GM12878 (cell line): ENCODE data around the gene SUSD6. TPM values are rescaled to one million over a fixed set of nuclear protein-coding genes. Genes with fewer than 3 reads are reported as not detected.

ENCODE experiments used
- ATAC-seq: fragments of 200-7000 bp; cut with Tn5 transposase; 3 replicates; pipeline ENCODE4 v1.9.1; 2020; ENCODE audit warnings: mild to moderate bottlenecking, moderate library complexity
- BruUV-seq: library from RNA; stranded (reverse); fragments of 400-500 nt; replicated peaks from 2 replicates; lab custom pipeline; 2021; lab: Mats Ljungman, UMichigan
- CTCF ChIA-PET: fragments of 300-600 bp; sonication (Branson Sonifier 250); formaldehyde crosslinking; extraction: SDS; loops from one replicate; lab custom pipeline; 2021; ENCODE audit warnings: inconsistent platforms; lab: Yijun Ruan, JAX
- POLR2A ChIA-PET: fragments of 350-600 bp; formaldehyde crosslinking; extraction: SDS; loops from one replicate; lab custom pipeline; 2021; ENCODE audit warnings: inconsistent platforms; lab: Charles Lee
- RAD21 ChIA-PET: fragments of 300-600 bp; sonication (Branson Sonifier 250); formaldehyde crosslinking; loops from one replicate; lab custom pipeline; 2023; ENCODE audit warnings: antibody characterized with exemption; ENCODE audit not compliant: unreplicated experiment; lab: Charles Lee
- SMC1A ChIA-PET: fragments of 300-600 bp; sonication (Branson Sonifier 250); formaldehyde crosslinking; loops from one replicate; lab custom pipeline; 2023; ENCODE audit not compliant: unreplicated experiment, uncharacterized antibody; lab: Charles Lee
- DNase-seq: peaks from one replicate; pipeline ENCODE4 v3.0.0-alpha.2; 2011; ENCODE audit warnings: low read depth, low spot score
- FAIRE-seq: peaks from 3 replicates; lab custom pipeline; 2011; peaks lifted over from hg19 to GRCh38; lab: Jason Lieb, UNC
- H2AFZ ChIP-seq: 2 replicates; pipeline ENCODE4 v1.6.0; 2011; ENCODE audit warnings: low read depth, low read length, control low read depth; ENCODE audit not compliant: control insufficient read depth
- H3K27ac ChIP-seq: 2 replicates; pipeline ENCODE4 v1.5.1; 2011; ENCODE audit warnings: control low read depth; ENCODE audit not compliant: control insufficient read depth, insufficient read depth
- H3K27me3 ChIP-seq, 2 experiments: replicated peaks in 1 of 2; 2 replicates each; pipeline versions ENCODE4 v1.6.0 to v1.6.1; 2011; ENCODE audit warnings: low read length in 1 of 2; ENCODE audit not compliant: control insufficient read depth in 2 of 2, insufficient read depth in 2 of 2
- H3K36me3 ChIP-seq, 2 experiments: 2 replicates each; pipeline ENCODE4 v1.5.1; 2011; ENCODE audit warnings: low read length in 1 of 2; ENCODE audit not compliant: control insufficient read depth in 2 of 2, insufficient read depth in 2 of 2
- H3K4me1 ChIP-seq: 2 replicates; pipeline ENCODE4 v1.6.1; 2011; ENCODE audit warnings: mild to moderate bottlenecking, low read length, moderate library complexity, mixed read lengths; ENCODE audit not compliant: control insufficient read depth, insufficient read depth
- H3K4me2 ChIP-seq: 2 replicates; pipeline ENCODE4 v1.6.0; 2011; ENCODE audit warnings: control low read depth; ENCODE audit not compliant: control insufficient read depth, insufficient read depth
- H3K4me3 ChIP-seq: fragments of 200-600 bp; sonication (generic); 2 replicates; pipeline ENCODE4 v1.5.1; 2016
- H3K79me2 ChIP-seq: 2 replicates; pipeline ENCODE4 v1.6.0; 2011; ENCODE audit warnings: low read length; ENCODE audit not compliant: control insufficient read depth, insufficient read depth
- H3K9ac ChIP-seq: 2 replicates; pipeline ENCODE4 v1.8.0; 2011; ENCODE audit warnings: low read length, control low read depth, mixed read lengths; ENCODE audit not compliant: control insufficient read depth, insufficient read depth
- H3K9me3 ChIP-seq: replicated peaks from 3 replicates; pipeline ENCODE4 v1.5.1; 2011; ENCODE audit warnings: mild to moderate bottlenecking, low read length; ENCODE audit not compliant: control insufficient read depth, insufficient read depth
- H4K20me1 ChIP-seq: 2 replicates; pipeline ENCODE4 v1.6.0; 2011; ENCODE audit not compliant: control insufficient read depth, insufficient read depth
- BRCA1 ChIP-seq: IDR thresholded peaks from 2 replicates; pipeline ENCODE4 v1.6.1; 2011; ENCODE audit warnings: low read depth, low read length, improper control_type of control experiment
- FOXK2 ChIP-seq: fragments of 450-650 bp; IDR thresholded peaks from 2 replicates; pipeline ENCODE4 v1.6.1; 2017; ENCODE audit warnings: mild to moderate bottlenecking, moderate library complexity
- GATAD2B ChIP-seq: fragments of 450-650 bp; conservative IDR thresholded peaks from 2 replicates; pipeline ENCODE4 v1.6.1; 2017; ENCODE audit warnings: low read depth, mild to moderate bottlenecking, moderate library complexity
- HCFC1 ChIP-seq: fragments of 150-350 bp; IDR thresholded peaks from 2 replicates; pipeline ENCODE4 v1.6.1; 2014; ENCODE audit warnings: low read length
- MTA2 ChIP-seq: fragments of 450-650 bp; IDR thresholded peaks from 2 replicates; pipeline ENCODE4 v1.6.1; 2016; ENCODE audit warnings: low read depth, mild to moderate bottlenecking, moderate library complexity
- PML ChIP-seq: IDR thresholded peaks from 2 replicates; pipeline ENCODE4 v1.6.1; 2012; ENCODE audit warnings: low read length, inconsistent platforms
- SMAD1 ChIP-seq: fragments of 450-650 bp; IDR thresholded peaks from 2 replicates; pipeline ENCODE4 v1.6.1; 2018; ENCODE audit warnings: mild to moderate bottlenecking, low read depth; ENCODE audit not compliant: partially characterized antibody
- YBX1 ChIP-seq: fragments of 450-650 bp; IDR thresholded peaks from 2 replicates; pipeline ENCODE4 v1.6.1; 2016; ENCODE audit warnings: antibody characterized with exemption
- ZBED1 ChIP-seq: IDR thresholded peaks from 2 replicates; pipeline ENCODE4 v1.6.1; 2016; ENCODE audit warnings: borderline replicate concordance
- ZBTB33 ChIP-seq: fragments of 450-650 bp; IDR thresholded peaks from 2 replicates; pipeline ENCODE4 v1.6.1; 2017; ENCODE audit warnings: mild to moderate bottlenecking
- ZNF217 ChIP-seq: fragments of 450-650 bp; IDR thresholded peaks from 2 replicates; pipeline ENCODE4 v1.6.1; 2017; ENCODE audit warnings: antibody characterized with exemption, mild to moderate bottlenecking
- ZNF384 ChIP-seq: IDR thresholded peaks from 2 replicates; pipeline ENCODE4 v1.6.1; 2012; ENCODE audit warnings: low read depth, mild to moderate bottlenecking, low read length, improper control_type of control experiment, borderline replicate concordance
- ZZZ3 ChIP-seq: IDR thresholded peaks from 2 replicates; pipeline ENCODE4 v1.6.1; 2011; ENCODE audit warnings: low read depth; ENCODE audit not compliant: control insufficient read depth, insufficient read length
- WGBS: methylation state at CpG from one replicate; pipeline ENCODE4 v1.1.6; 2016; ENCODE audit warnings: low lambda C conversion rate; ENCODE audit not compliant: insufficient replicate concordance, insufficient coverage; ENCODE audit errors: missing lambda C conversion rate; 5-methylcytosine and 5-hydroxymethylcytosine counted together
- in situ Hi-C: fragments of 300-500 bp; cut with MboI; formaldehyde crosslinking; loops from 9 replicates; pipeline ENCODE4 v1.14.3; 2018; ENCODE audit warnings: mixed read lengths
- intact Hi-C: fragments of 100-400 bp; cut with micrococcal nuclease; formaldehyde crosslinking; loops from one replicate; pipeline ENCODE4 v1.14.2; 2022; ENCODE audit not compliant: unreplicated experiment
- polyA plus RNA-seq, 11 experiments: library from polyadenylated mRNA; depleted of rRNA in 4 of 11; unstranded in 6 of 11; stranded (reverse) in 5 of 11; fragments of >200 nt; fragmentation: Nextera tagmentation in 4 of 11; fragmentation: Illumina TruSeq in 1 of 11; extraction: Ambion mirVana in 4 of 11; extraction: Trizol in 1 of 11; gene quantifications; 1 replicate in 1 of 11; 2 replicates in 10 of 11; pipeline versions ENCODE4 v1.2.1 to v1.2.3, GENCODE V29; 2011 to 2016; ENCODE audit warnings: inconsistent platforms in 2 of 11, missing spikeins in 2 of 11, low read depth in 1 of 11
- total RNA-seq, 4 experiments: library from RNA; depleted of rRNA in 3 of 4; stranded (reverse); fragments of >200 nt in 3 of 4; fragmentation: Illumina TruSeq in 1 of 4; extraction: Trizol in 1 of 4; gene quantifications; 2 replicates each; pipeline versions ENCODE4 v1.2.1 to v1.2.3, GENCODE V29; 2013 to 2021
- TF ChIP-seq, protein P1 (sequence below): fragments of 150-350 bp; IDR thresholded peaks from 2 replicates; pipeline ENCODE4 v1.6.1; 2016; ENCODE audit warnings: low read depth, low read length
- TF ChIP-seq, protein P2 (sequence below): fragments of 450-650 bp; IDR thresholded peaks from 2 replicates; pipeline ENCODE4 v1.6.1; 2016; ENCODE audit warnings: mild to moderate bottlenecking

Gene SUSD6
- total and polyA plus RNA-seq, 10 of the 15 experiments (the other 5 are each of a cell fraction or from before 2014, with no cell fraction given): 6.6 to 39.8 (median 20.2) TPM

GRCh38 chr14:69570836-69571330 lies 40.5 kb upstream of the SUSD6 start:
- ATAC-seq: no peak
- H3K79me2 ChIP-seq: no peaks in the 10 kb centered on the region
- TF ChIP-seq HCFC1 (no peak), MTA2 (no peak), FOXK2 (no peak), ZZZ3 (no peak), ZNF384 (no peak), PML (no peak), ZBED1 (no peak), GATAD2B (no peak), SMAD1 (no peak), YBX1 (no peak), ZBTB33 (no peak), ZNF217 (no peak), BRCA1 (no peak)
- TF ChIP-seq, protein P1, sequence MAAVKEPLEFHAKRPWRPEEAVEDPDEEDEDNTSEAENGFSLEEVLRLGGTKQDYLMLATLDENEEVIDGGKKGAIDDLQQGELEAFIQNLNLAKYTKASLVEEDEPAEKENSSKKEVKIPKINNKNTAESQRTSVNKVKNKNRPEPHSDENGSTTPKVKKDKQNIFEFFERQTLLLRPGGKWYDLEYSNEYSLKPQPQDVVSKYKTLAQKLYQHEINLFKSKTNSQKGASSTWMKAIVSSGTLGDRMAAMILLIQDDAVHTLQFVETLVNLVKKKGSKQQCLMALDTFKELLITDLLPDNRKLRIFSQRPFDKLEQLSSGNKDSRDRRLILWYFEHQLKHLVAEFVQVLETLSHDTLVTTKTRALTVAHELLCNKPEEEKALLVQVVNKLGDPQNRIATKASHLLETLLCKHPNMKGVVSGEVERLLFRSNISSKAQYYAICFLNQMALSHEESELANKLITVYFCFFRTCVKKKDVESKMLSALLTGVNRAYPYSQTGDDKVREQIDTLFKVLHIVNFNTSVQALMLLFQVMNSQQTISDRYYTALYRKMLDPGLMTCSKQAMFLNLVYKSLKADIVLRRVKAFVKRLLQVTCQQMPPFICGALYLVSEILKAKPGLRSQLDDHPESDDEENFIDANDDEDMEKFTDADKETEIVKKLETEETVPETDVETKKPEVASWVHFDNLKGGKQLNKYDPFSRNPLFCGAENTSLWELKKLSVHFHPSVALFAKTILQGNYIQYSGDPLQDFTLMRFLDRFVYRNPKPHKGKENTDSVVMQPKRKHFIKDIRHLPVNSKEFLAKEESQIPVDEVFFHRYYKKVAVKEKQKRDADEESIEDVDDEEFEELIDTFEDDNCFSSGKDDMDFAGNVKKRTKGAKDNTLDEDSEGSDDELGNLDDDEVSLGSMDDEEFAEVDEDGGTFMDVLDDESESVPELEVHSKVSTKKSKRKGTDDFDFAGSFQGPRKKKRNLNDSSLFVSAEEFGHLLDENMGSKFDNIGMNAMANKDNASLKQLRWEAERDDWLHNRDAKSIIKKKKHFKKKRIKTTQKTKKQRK: no peak
- TF ChIP-seq, protein P2, sequence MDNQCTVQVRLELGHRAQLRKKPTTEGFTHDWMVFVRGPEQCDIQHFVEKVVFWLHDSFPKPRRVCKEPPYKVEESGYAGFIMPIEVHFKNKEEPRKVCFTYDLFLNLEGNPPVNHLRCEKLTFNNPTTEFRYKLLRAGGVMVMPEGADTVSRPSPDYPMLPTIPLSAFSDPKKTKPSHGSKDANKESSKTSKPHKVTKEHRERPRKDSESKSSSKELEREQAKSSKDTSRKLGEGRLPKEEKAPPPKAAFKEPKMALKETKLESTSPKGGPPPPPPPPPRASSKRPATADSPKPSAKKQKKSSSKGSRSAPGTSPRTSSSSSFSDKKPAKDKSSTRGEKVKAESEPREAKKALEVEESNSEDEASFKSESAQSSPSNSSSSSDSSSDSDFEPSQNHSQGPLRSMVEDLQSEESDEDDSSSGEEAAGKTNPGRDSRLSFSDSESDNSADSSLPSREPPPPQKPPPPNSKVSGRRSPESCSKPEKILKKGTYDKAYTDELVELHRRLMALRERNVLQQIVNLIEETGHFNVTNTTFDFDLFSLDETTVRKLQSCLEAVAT: no peak
- TF ChIP-seq, all 136 proteins: peak for 0
- CTCF ChIA-PET: interaction anchor here (0.8 to 1.3 kb wide), 3 partner anchors 15 to 328 kb away, joined by 3 to 4 read pairs (median 3); no protein-coding TSS in a partner anchor
- H3K4me2 ChIP-seq: no peak overlapping the region
- in situ Hi-C loops (no loop called here), intact Hi-C loops (loop anchor here (10.0 kb wide), 1 partner anchor 96 kb away; no protein-coding TSS in a partner anchor)
- DNase-seq (no peak), FAIRE-seq (no peak)
- no peak overlapping the region for H3K27ac ChIP-seq
- H3K36me3 ChIP-seq: no peaks in the 10 kb centered on the region
- SMC1A ChIA-PET: interaction anchor here (1.6 kb wide), 1 partner anchor 329 kb away, joined by 6 read pairs; no protein-coding TSS in a partner anchor
- H3K4me1 ChIP-seq: no peaks in the 10 kb centered on the region
- BruUV-seq: no TSS peak
- POLR2A ChIA-PET: no interaction called here
- H3K9ac ChIP-seq: no peak overlapping the region
- peaks cover 11 to 16% of the 10 kb centered on the region in 2 experiments for H3K27me3 ChIP-seq
- H4K20me1 ChIP-seq: no peaks in the 10 kb centered on the region
- WGBS: 69% methylated on average over 7 of the region's 7 CpGs
- H2AFZ ChIP-seq: no peak overlapping the region
- RAD21 ChIA-PET: no interaction called here
- H3K4me3 ChIP-seq: no peak overlapping the region
- no peaks in the 10 kb centered on the region; the same call in 2 of the 3 replicates for H3K9me3 ChIP-seq
